HCT116 (cell line): ENCODE measurements around the gene CACNA1C. TPM values are rescaled to one million over a fixed set of nuclear protein-coding genes. Genes with fewer than 3 reads are reported as not detected.

Experiments
- ATAC-seq: fragments of 200-7000 bp; cut with Tn5 transposase; 2 replicates; pipeline ENCODE4 v1.9.1; 2020; ENCODE audit warnings: mild to moderate bottlenecking, moderate library complexity
- BruUV-seq: library from RNA; stranded (reverse); fragments of 400-500 nt; replicated peaks from 2 replicates; lab custom pipeline; 2021; lab: Mats Ljungman, UMichigan
- CTCF ChIA-PET: fragments of 300-600 bp; sonication (Branson Sonifier 250); formaldehyde crosslinking; loops from one replicate; lab custom pipeline; 2021; ENCODE audit warnings: antibody characterized with exemption; lab: Charles Lee
- POLR2A ChIA-PET: fragments of 300-600, 350-600 bp; sonication (Branson Sonifier 250); formaldehyde crosslinking; loops from one replicate; lab custom pipeline; 2021; ENCODE audit warnings: antibody characterized with exemption; lab: Charles Lee
- RAD21 ChIA-PET, 2 experiments: fragments of 300-600 bp; sonication (Branson Sonifier 250); formaldehyde crosslinking; loops; one replicate each; lab custom pipeline; 2023; ENCODE audit warnings: low total read pairs in 2 of 2; ENCODE audit not compliant: uncharacterized antibody in 2 of 2, unreplicated experiment in 2 of 2, low non-redundant PET in 1 of 2; lab: Charles Lee
- DNase-seq: peaks from one replicate; pipeline ENCODE4 v3.0.0-alpha.2; 2010; ENCODE audit warnings: low read depth, low spot score
- H2AFZ ChIP-seq: fragments of 200-600 bp; shearing (Covaris generic), sonication (generic); 2 replicates; pipeline ENCODE4 v1.6.1; 2017; ENCODE audit warnings: low read depth, mixed run types, mixed read lengths, antibody characterized with exemption, low read length; ENCODE audit not compliant: poor library complexity, severe bottlenecking
- H3K27ac ChIP-seq: 2 replicates; pipeline ENCODE4 v1.5.1; 2012; ENCODE audit warnings: low read depth, low read length
- H3K27me3 ChIP-seq: fragments of 200-600 bp; sonication (generic); 2 replicates; pipeline ENCODE4 v1.6.1; 2016; ENCODE audit warnings: mixed run types, low read length, mixed read lengths; ENCODE audit not compliant: insufficient read depth
- H3K36me3 ChIP-seq, 2 experiments: fragments of 200-500 bp in 1 of 2; fragments of 200-600 bp in 1 of 2; sonication (Bioruptor generic) in 1 of 2; sonication (generic) in 1 of 2; 2 replicates each; pipeline versions ENCODE4 v1.5.1 to v1.6.1; 2014 to 2016; ENCODE audit warnings: low read length in 2 of 2, inconsistent platforms in 1 of 2, mixed read lengths in 1 of 2, mixed run types in 1 of 2; ENCODE audit not compliant: insufficient read depth in 2 of 2, control insufficient read depth in 1 of 2
- H3K4me1 ChIP-seq, 2 experiments: fragments of 200-600 bp in 1 of 2; sonication (generic) in 1 of 2; 2 replicates each; pipeline versions ENCODE4 v1.5.1 to v1.6.1; 2012 to 2017; ENCODE audit warnings: low read length in 2 of 2, inconsistent platforms in 1 of 2, mild to moderate bottlenecking in 1 of 2, mixed read lengths in 1 of 2, mixed run types in 1 of 2, moderate library complexity in 1 of 2; ENCODE audit not compliant: insufficient read depth in 2 of 2, control insufficient read depth in 1 of 2
- H3K4me2 ChIP-seq: fragments of 200-600 bp; sonication (generic); 2 replicates; pipeline ENCODE4 v1.6.1; 2017; ENCODE audit warnings: mixed run types, low read length, mixed read lengths
- H3K4me3 ChIP-seq, 2 experiments: fragments of 200-600 bp in 1 of 2; sonication (generic) in 1 of 2; replicated peaks in 1 of 2; 2 replicates each; pipeline ENCODE4 v1.5.1; 2011 to 2016; ENCODE audit warnings: low read length in 2 of 2, control low read depth in 1 of 2, low read depth in 1 of 2, mild to moderate bottlenecking in 1 of 2, mixed read lengths in 1 of 2, mixed run types in 1 of 2
- H3K79me2 ChIP-seq: fragments of 200-600 bp; sonication (generic); 2 replicates; pipeline ENCODE4 v1.6.1; 2017; ENCODE audit warnings: mild to moderate bottlenecking, mixed run types, low read length, moderate library complexity, mixed read lengths; ENCODE audit not compliant: insufficient read depth
- H3K9ac ChIP-seq: fragments of 200-600 bp; sonication (generic); 2 replicates; pipeline ENCODE4 v1.6.1; 2016; ENCODE audit warnings: low read length, mixed read lengths
- H3K9me2 ChIP-seq: fragments of 200-600 bp; sonication (generic), shearing (Covaris generic); 2 replicates; pipeline ENCODE4 v1.6.1; 2017; ENCODE audit warnings: mixed run types, mild to moderate bottlenecking, moderate library complexity; ENCODE audit not compliant: insufficient read depth
- H3K9me3 ChIP-seq, 2 experiments: fragments of 200-500 bp in 1 of 2; fragments of 200-600 bp in 1 of 2; sonication (Bioruptor generic) in 1 of 2; sonication (generic) in 1 of 2; 2 replicates each; pipeline ENCODE4 v1.6.1; 2014 to 2017; ENCODE audit warnings: low read length in 2 of 2, mixed read lengths in 2 of 2, inconsistent platforms in 1 of 2, low read depth in 1 of 2, mild to moderate bottlenecking in 1 of 2, mixed run types in 1 of 2, moderate library complexity in 1 of 2; ENCODE audit not compliant: control insufficient read depth in 1 of 2, insufficient read depth in 1 of 2
- H4K20me1 ChIP-seq: fragments of 200-600 bp; sonication (generic), shearing (Covaris generic); 2 replicates; pipeline ENCODE4 v1.6.1; 2017; ENCODE audit warnings: mixed run types, mild to moderate bottlenecking, moderate library complexity; ENCODE audit not compliant: insufficient read depth
- CBX3 ChIP-seq: IDR thresholded peaks from 2 replicates; pipeline ENCODE4 v1.6.1; 2012; ENCODE audit warnings: low read depth
- EGR1 ChIP-seq: IDR thresholded peaks from 2 replicates; pipeline ENCODE4 v1.6.1; 2012; ENCODE audit warnings: low read depth
- ELF1 ChIP-seq: IDR thresholded peaks from 2 replicates; pipeline ENCODE4 v1.6.1; 2012; ENCODE audit warnings: low read depth, borderline replicate concordance
- FOSL1 ChIP-seq: IDR thresholded peaks from 2 replicates; pipeline ENCODE4 v1.6.1; 2012; ENCODE audit warnings: low read depth
- JUND ChIP-seq: IDR thresholded peaks from 2 replicates; pipeline ENCODE4 v1.6.1; 2012
- POLR2A ChIP-seq: IDR thresholded peaks from 2 replicates; pipeline ENCODE4 v1.7.0; 2011; ENCODE audit warnings: borderline replicate concordance; ENCODE audit not compliant: insufficient read depth, insufficient read length; ENCODE audit errors: extremely low read depth
- SRF ChIP-seq: IDR thresholded peaks from 2 replicates; pipeline ENCODE4 v1.6.1; 2012; ENCODE audit warnings: low read depth
- TCF7L2 ChIP-seq: IDR thresholded peaks from 2 replicates; pipeline ENCODE4 v1.7.0; 2011; ENCODE audit warnings: borderline replicate concordance, inconsistent platforms; ENCODE audit not compliant: insufficient read depth, insufficient read length; ENCODE audit errors: extremely low read depth
- intact Hi-C: fragments of 100-400 bp; cut with micrococcal nuclease; formaldehyde crosslinking; loops from 2 replicates; pipeline ENCODE4 v1.10.0; 2022
- total RNA-seq: library from RNA; stranded (reverse); gene quantifications from one replicate; pipeline ENCODE4 v1.2.1, GENCODE V29; 2021; ENCODE audit not compliant: unreplicated experiment
- TF ChIP-seq, protein P1 (sequence below): IDR thresholded peaks from 2 replicates; pipeline ENCODE4 v1.6.1; 2011; ENCODE audit warnings: mild to moderate bottlenecking, low read length, moderate library complexity; ENCODE audit not compliant: insufficient replicate concordance; ENCODE audit errors: extremely low read depth

The CACNA1C gene
- total RNA-seq, 1 experiment from 2014 or later: 0.05 TPM

DNA sequence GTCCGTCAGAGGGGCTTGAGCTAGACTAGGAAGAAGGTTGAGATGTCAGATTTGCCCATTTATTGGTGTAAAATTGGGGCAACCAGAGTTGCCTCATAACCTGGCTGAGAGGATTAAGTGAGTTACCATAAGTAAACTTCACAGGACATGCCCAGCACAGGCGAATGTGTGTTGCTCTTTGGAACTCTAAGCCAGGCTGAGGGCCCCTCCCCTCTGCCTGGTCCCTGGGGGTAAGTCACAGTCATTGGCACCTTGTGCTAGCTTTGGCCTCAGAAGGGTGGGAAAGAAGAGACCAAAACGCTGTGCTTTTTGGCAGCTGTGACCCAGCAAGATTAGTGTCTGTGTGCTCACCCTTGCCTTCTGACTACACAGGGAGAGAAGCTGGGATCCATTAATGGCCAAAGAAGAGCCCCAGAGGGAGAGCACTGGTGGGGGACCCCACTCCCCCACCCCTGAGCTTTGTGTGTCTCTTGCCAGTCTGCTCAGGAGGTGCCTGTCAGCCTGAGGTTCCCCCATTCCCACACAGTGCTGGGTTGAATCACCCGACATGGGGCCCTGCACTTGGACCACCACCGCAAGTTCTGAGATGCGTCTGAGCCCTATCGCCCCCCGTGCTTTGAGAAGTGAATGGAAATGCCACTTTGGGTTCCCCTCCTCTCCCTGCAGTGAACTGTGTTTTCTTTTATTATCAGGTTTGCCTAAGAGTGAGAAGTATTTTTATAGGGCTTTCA lies 74.1 kb downstream of the CACNA1C start:
- H3K27ac ChIP-seq: no peak overlapping the region
- H3K4me2 ChIP-seq: no peak overlapping the region
- POLR2A ChIA-PET: no interaction called here
- TF ChIP-seq, protein P1, sequence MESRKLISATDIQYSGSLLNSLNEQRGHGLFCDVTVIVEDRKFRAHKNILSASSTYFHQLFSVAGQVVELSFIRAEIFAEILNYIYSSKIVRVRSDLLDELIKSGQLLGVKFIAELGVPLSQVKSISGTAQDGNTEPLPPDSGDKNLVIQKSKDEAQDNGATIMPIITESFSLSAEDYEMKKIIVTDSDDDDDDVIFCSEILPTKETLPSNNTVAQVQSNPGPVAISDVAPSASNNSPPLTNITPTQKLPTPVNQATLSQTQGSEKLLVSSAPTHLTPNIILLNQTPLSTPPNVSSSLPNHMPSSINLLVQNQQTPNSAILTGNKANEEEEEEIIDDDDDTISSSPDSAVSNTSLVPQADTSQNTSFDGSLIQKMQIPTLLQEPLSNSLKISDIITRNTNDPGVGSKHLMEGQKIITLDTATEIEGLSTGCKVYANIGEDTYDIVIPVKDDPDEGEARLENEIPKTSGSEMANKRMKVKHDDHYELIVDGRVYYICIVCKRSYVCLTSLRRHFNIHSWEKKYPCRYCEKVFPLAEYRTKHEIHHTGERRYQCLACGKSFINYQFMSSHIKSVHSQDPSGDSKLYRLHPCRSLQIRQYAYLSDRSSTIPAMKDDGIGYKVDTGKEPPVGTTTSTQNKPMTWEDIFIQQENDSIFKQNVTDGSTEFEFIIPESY: no peak
- no peak for TF ChIP-seq ELF1
- TF ChIP-seq FOSL1: no peak
- no peak for TF ChIP-seq SRF
- no peak for TF ChIP-seq POLR2A
- TF ChIP-seq EGR1: no peak
- TF ChIP-seq TCF7L2: no peak
- no peak for TF ChIP-seq JUND
- TF ChIP-seq CBX3: no peak
- RAD21 ChIA-PET: no interaction called here
- DNase-seq (no peak), ATAC-seq (no peak)
- no peaks in the 10 kb centered on the region for H3K4me1 ChIP-seq
- no peaks in the 10 kb centered on the region for H3K9me3 ChIP-seq
- no peaks in the 10 kb centered on the region for H4K20me1 ChIP-seq
- peaks cover 36% of the 10 kb centered on the region for H3K27me3 ChIP-seq
- intact Hi-C loops: no loop called here
- H3K36me3 ChIP-seq: no peaks in the 10 kb centered on the region
- BruUV-seq: no TSS peak
- no peak overlapping the region for H3K4me3 ChIP-seq
- CTCF ChIA-PET: no interaction called here
- H3K9me2 ChIP-seq: no peaks in the 10 kb centered on the region
- no peak overlapping the region for H3K9ac ChIP-seq
- H3K79me2 ChIP-seq: no peaks in the 10 kb centered on the region
- H2AFZ ChIP-seq: no peak overlapping the region
